K562 (cell line): ENCODE results near the gene HEMK1. TPM values are rescaled to one million over a fixed set of nuclear protein-coding genes. Genes with fewer than 3 reads are reported as not detected.

ENCODE experiments used
- BMI1 ChIP-seq: fragments of 150-350 bp; IDR thresholded peaks from 2 replicates; pipeline ENCODE4 v1.6.1; 2014; ENCODE audit warnings: low read length
- ELF1 ChIP-seq: fragments of 200-800 bp; sonication (Bioruptor generic); IDR thresholded peaks from 2 replicates; pipeline ENCODE4 v1.6.1; 2016; ENCODE audit warnings: missing genetic modification characterization, missing compliant biosample characterization
- MXD1 ChIP-seq: fragments of 250-450 bp; sonication (Bioruptor Pico); IDR thresholded peaks from 2 replicates; pipeline ENCODE4 v1.8.0; 2021; ENCODE audit warnings: borderline replicate concordance, mild to moderate bottlenecking, moderate library complexity; ENCODE audit not compliant: poor library complexity, severe bottlenecking
- PTTG1 ChIP-seq: fragments of 450-650 bp; IDR thresholded peaks from 2 replicates; pipeline ENCODE4 v1.6.1; 2016; ENCODE audit warnings: low read depth, mild to moderate bottlenecking, missing genetic modification characterization, missing compliant biosample characterization
- RBBP5 ChIP-seq: fragments of 200-600 bp; sonication (generic); IDR thresholded peaks from 2 replicates; pipeline ENCODE4 v1.6.1; 2012; ENCODE audit warnings: borderline replicate concordance, mild to moderate bottlenecking, low read length, control low read depth, inconsistent platforms; ENCODE audit not compliant: insufficient read depth, poor library complexity, severe bottlenecking
- TBL1XR1 ChIP-seq, 2 experiments: IDR thresholded peaks; 2 replicates each; pipeline ENCODE4 v1.6.1; 2012; ENCODE audit warnings: improper control_type of control experiment in 2 of 2, low read length in 2 of 2, mild to moderate bottlenecking in 1 of 2
- TBP ChIP-seq: optimal IDR thresholded peaks from 2 replicates; pipeline ENCODE3; 2011; ENCODE audit warnings: low read depth, low read length, improper control_type of control experiment
- ZBTB17 ChIP-seq: fragments of 450-650 bp; formaldehyde crosslinking; IDR thresholded peaks from 2 replicates; pipeline ENCODE4 v1.4.0; 2020; ENCODE audit warnings: mild to moderate bottlenecking
- ZBTB33 ChIP-seq: sonication (generic); formaldehyde crosslinking; IDR thresholded peaks from 2 replicates; pipeline ENCODE4 v1.8.1; 2023; ENCODE audit warnings: mild to moderate bottlenecking, missing genetic modification reagents
- ZBTB5 ChIP-seq: fragments of 450-650 bp; IDR thresholded peaks from 2 replicates; pipeline ENCODE4 v1.6.1; 2017; ENCODE audit warnings: antibody characterized with exemption
- ZNF212 ChIP-seq: fragments of 450-650 bp; formaldehyde crosslinking; IDR thresholded peaks from 2 replicates; pipeline ENCODE4 v1.4.0; 2020; ENCODE audit warnings: mild to moderate bottlenecking
- ZNF274 ChIP-seq: IDR thresholded peaks from 2 replicates; pipeline ENCODE4 v1.6.1; 2011; ENCODE audit warnings: low read depth, mild to moderate bottlenecking, low read length, moderate library complexity, borderline replicate concordance
- ZNF583 ChIP-seq: fragments of 250-450 bp; sonication (Bioruptor Pico); IDR thresholded peaks from 2 replicates; pipeline ENCODE4 v1.4.0; 2020
- ZNF699 ChIP-seq: fragments of 250-450 bp; sonication (Bioruptor Pico); IDR thresholded peaks from 2 replicates; pipeline ENCODE4 v1.8.0; 2021; ENCODE audit warnings: mild to moderate bottlenecking, moderate library complexity; ENCODE audit not compliant: insufficient replicate concordance
- polyA plus RNA-seq, 8 experiments: library from polyadenylated mRNA; depleted of rRNA in 4 of 8; stranded (reverse) in 5 of 8; unstranded in 3 of 8; fragments of >200 nt; fragmentation: Nextera tagmentation in 2 of 8; fragmentation: Illumina TruSeq in 1 of 8; extraction: Ambion mirVana in 2 of 8; extraction: Trizol in 1 of 8; gene quantifications; 2 replicates each; pipeline versions ENCODE4 v1.2.1 to v1.2.3, GENCODE V29; 2011 to 2014; ENCODE audit warnings: inconsistent platforms in 1 of 8, missing spikeins in 1 of 8
- total RNA-seq, 7 experiments: library from RNA; depleted of rRNA in 6 of 7; stranded (reverse); fragments of >200 nt in 6 of 7; fragmentation: Illumina TruSeq in 2 of 7; extraction: Trizol in 2 of 7; gene quantifications; 2 replicates each; pipeline versions ENCODE4 v1.2.1 to v1.2.3, GENCODE V29; 2011 to 2021; ENCODE audit warnings: low replicate concordance in 1 of 7
- TF ChIP-seq, protein P1 (sequence below): fragments of 250-450 bp; sonication (Bioruptor Pico); IDR thresholded peaks from 2 replicates; pipeline ENCODE4 v1.5.0; 2021; ENCODE audit warnings: mild to moderate bottlenecking, borderline replicate concordance
- TF ChIP-seq, protein P2 (sequence below): sonication (generic); formaldehyde crosslinking; IDR thresholded peaks from 2 replicates; pipeline ENCODE4 v1.8.0; 2022; ENCODE audit warnings: mild to moderate bottlenecking, missing genetic modification reagents

Gene HEMK1
- total and polyA plus RNA-seq, 9 of the 15 experiments (the other 6 are each of a cell fraction or from before 2014, with no cell fraction given) = 2.0 to 16.8 (median 11.4) TPM

- TF ChIP-seq TBP (no peak), MXD1 (CRISPR knock-in tag) (no peak), TBL1XR1 (IDR thresholded peaks at IDR 0.05; ENCODE audit: low read length in 2 of 2) (peak in 1 of 2 experiments; percentile 66; a peak in 2 of 4 replicates), ZNF583 (CRISPR knock-in tag) (no peak), ELF1 (tag) (peak; percentile 41; the same call in 1 of the 2 replicates), ZBTB33 (0 out of 2 replicates have a peak, but pooled peaks have one; percentile 5), RBBP5 (no peak), ZNF212 (CRISPR knock-in tag) (no peak), PTTG1 (tag) (no peak), ZNF699 (no peak), ZBTB17 (CRISPR knock-in tag) (no peak), ZNF274 (no peak), BMI1 (no peak), ZBTB5 (peak; percentile 100)
- TF ChIP-seq, protein P1, sequence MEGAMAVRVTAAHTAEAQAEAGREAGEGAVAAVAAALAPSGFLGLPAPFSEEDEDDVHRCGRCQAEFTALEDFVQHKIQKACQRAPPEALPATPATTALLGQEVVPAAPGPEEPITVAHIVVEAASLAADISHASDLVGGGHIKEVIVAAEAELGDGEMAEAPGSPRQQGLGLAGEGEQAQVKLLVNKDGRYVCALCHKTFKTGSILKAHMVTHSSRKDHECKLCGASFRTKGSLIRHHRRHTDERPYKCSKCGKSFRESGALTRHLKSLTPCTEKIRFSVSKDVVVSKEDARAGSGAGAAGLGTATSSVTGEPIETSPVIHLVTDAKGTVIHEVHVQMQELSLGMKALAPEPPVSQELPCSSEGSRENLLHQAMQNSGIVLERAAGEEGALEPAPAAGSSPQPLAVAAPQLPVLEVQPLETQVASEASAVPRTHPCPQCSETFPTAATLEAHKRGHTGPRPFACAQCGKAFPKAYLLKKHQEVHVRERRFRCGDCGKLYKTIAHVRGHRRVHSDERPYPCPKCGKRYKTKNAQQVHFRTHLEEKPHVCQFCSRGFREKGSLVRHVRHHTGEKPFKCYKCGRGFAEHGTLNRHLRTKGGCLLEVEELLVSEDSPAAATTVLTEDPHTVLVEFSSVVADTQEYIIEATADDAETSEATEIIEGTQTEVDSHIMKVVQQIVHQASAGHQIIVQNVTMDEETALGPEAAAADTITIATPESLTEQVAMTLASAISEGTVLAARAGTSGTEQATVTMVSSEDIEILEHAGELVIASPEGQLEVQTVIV = no peak
- TF ChIP-seq, protein P2, sequence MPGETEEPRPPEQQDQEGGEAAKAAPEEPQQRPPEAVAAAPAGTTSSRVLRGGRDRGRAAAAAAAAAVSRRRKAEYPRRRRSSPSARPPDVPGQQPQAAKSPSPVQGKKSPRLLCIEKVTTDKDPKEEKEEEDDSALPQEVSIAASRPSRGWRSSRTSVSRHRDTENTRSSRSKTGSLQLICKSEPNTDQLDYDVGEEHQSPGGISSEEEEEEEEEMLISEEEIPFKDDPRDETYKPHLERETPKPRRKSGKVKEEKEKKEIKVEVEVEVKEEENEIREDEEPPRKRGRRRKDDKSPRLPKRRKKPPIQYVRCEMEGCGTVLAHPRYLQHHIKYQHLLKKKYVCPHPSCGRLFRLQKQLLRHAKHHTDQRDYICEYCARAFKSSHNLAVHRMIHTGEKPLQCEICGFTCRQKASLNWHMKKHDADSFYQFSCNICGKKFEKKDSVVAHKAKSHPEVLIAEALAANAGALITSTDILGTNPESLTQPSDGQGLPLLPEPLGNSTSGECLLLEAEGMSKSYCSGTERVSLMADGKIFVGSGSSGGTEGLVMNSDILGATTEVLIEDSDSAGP (CRISPR knock-in tag) = no peak
Measured at GRCh38 chr3:50600141-50600753, 30.9 kb downstream of the HEMK1 start (continued).
